HFFc6 (cell line): ENCODE results near the gene UBE2E2. TPM values are rescaled to one million over a fixed set of nuclear protein-coding genes. Genes with fewer than 3 reads are reported as not detected.

Experiments
- DNase-seq: peaks from one replicate; pipeline ENCODE4 v3.0.0-alpha.2; 2018
- H3K27ac Mint-ChIP-seq: 2 replicates; pipeline ENCODE4 v1.8.0; 2020; ENCODE audit warnings: mild to moderate bottlenecking, mixed read lengths
- H3K27me3 Mint-ChIP-seq: 2 replicates; pipeline ENCODE4 v1.8.0; 2021; ENCODE audit warnings: mild to moderate bottlenecking, moderate library complexity, mixed read lengths; ENCODE audit not compliant: insufficient read depth
- H3K36me3 Mint-ChIP-seq: 2 replicates; pipeline ENCODE4 v1.8.0; 2021; ENCODE audit warnings: low read depth, mixed read lengths
- H3K4me1 Mint-ChIP-seq: 2 replicates; pipeline ENCODE4 v1.8.0; 2020; ENCODE audit warnings: low read depth, mixed read lengths
- H3K4me3 Mint-ChIP-seq: 2 replicates; pipeline ENCODE4 v1.8.0; 2020; ENCODE audit warnings: mild to moderate bottlenecking, moderate library complexity, mixed read lengths
- H3K9me3 Mint-ChIP-seq: 2 replicates; pipeline ENCODE4 v1.8.0; 2020; ENCODE audit warnings: mild to moderate bottlenecking, mixed read lengths
- CTCF ChIP-seq: fragments of 200-600 bp; sonication (generic); IDR thresholded peaks from 2 replicates; pipeline ENCODE4 v1.5.0; 2021; ENCODE audit warnings: antibody characterized with exemption, mild to moderate bottlenecking
- total RNA-seq, 6 experiments: library from RNA; stranded (reverse); fragmentation: NEBNext Ultra II Directional; extraction: Animal tissue kit (Norgen Biotek cat#: 25700); gene quantifications; 2 replicates in 1 of 6; 3 replicates in 5 of 6; pipeline ENCODE4 v1.2.3, GENCODE V29; 2021

UBE2E2 gene
- total RNA-seq, 6 experiments from 2014 or later, result 38.2 to 53.0 (median 47.2) TPM

GRCh38 chr3:23254835-23255234 lies 51.7 kb downstream of the UBE2E2 start:
- Mint-ChIP-seq H3K4me3 (no peak overlapping the region), H3K9me3 (no peaks in the 10 kb centered on the region), H3K4me1 (peaks cover 58% of the 10 kb centered on the region), H3K36me3 (peaks cover 7% of the 10 kb centered on the region), H3K27ac (no peak overlapping the region), H3K27me3 (no peaks in the 10 kb centered on the region)
- TF ChIP-seq CTCF, result no peak
- no peak for DNase-seq

- H3K4me3 Mint-ChIP-seq, result no peak overlapping the region
- no peaks in the 10 kb centered on the region for H3K9me3 Mint-ChIP-seq
- DNase-seq, result no peak
- TF ChIP-seq CTCF, result no peak
- peak overlapping the region; percentile 27 for H3K27ac Mint-ChIP-seq
- H3K36me3 Mint-ChIP-seq, result peaks cover 13% of the 10 kb centered on the region
- no peaks in the 10 kb centered on the region for H3K27me3 Mint-ChIP-seq
- peaks cover 43% of the 10 kb centered on the region for H3K4me1 Mint-ChIP-seq
Measured at GRCh38 chr3:23256741-23257435, 53.8 kb downstream of the UBE2E2 start.

- Mint-ChIP-seq H3K27me3 (no peaks in the 10 kb centered on the region), H3K27ac (peak overlapping the region; percentile 34; the same call in 1 of the 2 replicates), H3K4me3 (peak overlapping the region; percentile 29; the same call in 1 of the 2 replicates), H3K9me3 (no peaks in the 10 kb centered on the region), H3K36me3 (peaks cover 14% of the 10 kb centered on the region), H3K4me1 (peaks cover 42% of the 10 kb centered on the region)
- DNase-seq, result no peak
- TF ChIP-seq CTCF, result no peak
Measured at GRCh38 chr3:23258110-23258509, 55.0 kb downstream of the UBE2E2 start.

GRCh38 chr3:23259515-23259914 lies 56.4 kb downstream of the UBE2E2 start:
- DNase-seq, result no peak
- Mint-ChIP-seq H3K9me3 (no peaks in the 10 kb centered on the region), H3K36me3 (peaks cover 14% of the 10 kb centered on the region), H3K27me3 (no peaks in the 10 kb centered on the region), H3K27ac (no peak overlapping the region), H3K4me1 (peaks cover 51% of the 10 kb centered on the region), H3K4me3 (no peak overlapping the region)
- TF ChIP-seq CTCF, result no peak

GRCh38 chr3:23262766-23263165 lies 59.6 kb downstream of the UBE2E2 start:
- Mint-ChIP-seq H3K36me3 (peaks cover 18% of the 10 kb centered on the region), H3K27me3 (no peaks in the 10 kb centered on the region), H3K27ac (peak overlapping the region; percentile 55), H3K4me3 (peak overlapping the region; percentile 33), H3K4me1 (peaks cover 54% of the 10 kb centered on the region), H3K9me3 (no peaks in the 10 kb centered on the region)
- no peak for DNase-seq
- TF ChIP-seq CTCF, result no peak
